H9 (cell line): ENCODE results near the gene DAPK1. TPM values are rescaled to one million over a fixed set of nuclear protein-coding genes. Genes with fewer than 3 reads are reported as not detected.

ENCODE experiments used
- DNase-seq: peaks from one replicate; pipeline ENCODE4 v3.0.0-alpha.2; 2017
- H2AFZ ChIP-seq: one replicate; pipeline ENCODE4 v1.6.1; 2013; ENCODE audit warnings: mild to moderate bottlenecking, low read length, control low read depth, moderate library complexity
- H2AK5ac ChIP-seq: 2 replicates; pipeline ENCODE4 v1.6.1; 2013; ENCODE audit warnings: low read length, control low read depth, mixed read lengths; ENCODE audit not compliant: insufficient read length
- H2BK120ac ChIP-seq: one replicate; pipeline ENCODE4 v1.6.1; 2013; ENCODE audit warnings: low read depth, mild to moderate bottlenecking, low read length, control low read depth, inconsistent platforms; ENCODE audit not compliant: poor library complexity, severe bottlenecking
- H2BK12ac ChIP-seq: 2 replicates; pipeline ENCODE4 v1.6.1; 2013; ENCODE audit warnings: low read length, control low read depth, mixed read lengths, low read depth; ENCODE audit not compliant: insufficient read length
- H2BK15ac ChIP-seq: 2 replicates; pipeline ENCODE4 v1.6.1; 2013; ENCODE audit warnings: low read depth, low read length, control low read depth
- H2BK20ac ChIP-seq: one replicate; pipeline ENCODE4 v1.6.1; 2013; ENCODE audit warnings: low read depth, mild to moderate bottlenecking, low read length, control low read depth, inconsistent platforms; ENCODE audit not compliant: poor library complexity, severe bottlenecking
- H2BK5ac ChIP-seq: 2 replicates; pipeline ENCODE4 v1.6.1; 2013; ENCODE audit warnings: low read length, control low read depth, mixed read lengths; ENCODE audit not compliant: insufficient read length
- H3K14ac ChIP-seq: 2 replicates; pipeline ENCODE4 v1.6.1; 2013; ENCODE audit warnings: low read length, control low read depth; ENCODE audit not compliant: insufficient read depth
- H3K18ac ChIP-seq: 2 replicates; pipeline ENCODE4 v1.6.1; 2013; ENCODE audit warnings: low read depth, mild to moderate bottlenecking, mixed read lengths, low read length, control low read depth; ENCODE audit not compliant: insufficient read length
- H3K23ac ChIP-seq: 2 replicates; pipeline ENCODE4 v1.6.1; 2013; ENCODE audit warnings: low read length, control low read depth, mixed read lengths, low read depth; ENCODE audit not compliant: insufficient read length
- H3K23me2 ChIP-seq: 2 replicates; pipeline ENCODE4 v1.6.1; 2013; ENCODE audit warnings: low read depth, mild to moderate bottlenecking, mixed read lengths, low read length, control low read depth; ENCODE audit not compliant: insufficient read length, poor library complexity, severe bottlenecking
- H3K27ac ChIP-seq: 2 replicates; pipeline ENCODE4 v1.5.1; 2013; ENCODE audit warnings: low read length, control low read depth, mixed read lengths, low read depth; ENCODE audit not compliant: insufficient read length
- H3K27me3 ChIP-seq: 2 replicates; pipeline ENCODE4 v1.6.1; 2013; ENCODE audit warnings: low read length, control low read depth, inconsistent platforms; ENCODE audit not compliant: insufficient read depth
- H3K4ac ChIP-seq: 2 replicates; pipeline ENCODE4 v1.6.1; 2013; ENCODE audit warnings: low read depth, mild to moderate bottlenecking, control low read depth, inconsistent platforms, low read length, moderate library complexity
- H3K4me1 ChIP-seq: 2 replicates; pipeline ENCODE4 v1.6.1; 2013; ENCODE audit warnings: low read length, control low read depth, inconsistent platforms; ENCODE audit not compliant: insufficient read depth
- H3K4me2 ChIP-seq: 2 replicates; pipeline ENCODE4 v1.6.1; 2013; ENCODE audit warnings: low read length, control low read depth, mixed read lengths; ENCODE audit not compliant: insufficient read length, insufficient read depth
- H3K56ac ChIP-seq: 2 replicates; pipeline ENCODE4 v1.6.1; 2013; ENCODE audit warnings: low read depth, mild to moderate bottlenecking, mixed read lengths, low read length, control low read depth; ENCODE audit not compliant: insufficient read length
- H3K79me1 ChIP-seq: 2 replicates; pipeline ENCODE4 v1.6.1; 2013; ENCODE audit warnings: low read depth, mild to moderate bottlenecking, moderate library complexity, low read length, control low read depth, inconsistent platforms; ENCODE audit not compliant: insufficient read depth, poor library complexity, severe bottlenecking
- H3K79me2 ChIP-seq: 2 replicates; pipeline ENCODE4 v1.6.1; 2013; ENCODE audit warnings: low read length, control low read depth, inconsistent platforms; ENCODE audit not compliant: insufficient read depth
- H3K9ac ChIP-seq: 2 replicates; pipeline ENCODE4 v1.6.1; 2013; ENCODE audit warnings: low read length, control low read depth, mixed read lengths; ENCODE audit not compliant: insufficient read length; ENCODE audit errors: extremely low read depth
- H3K9me3 ChIP-seq: one replicate; pipeline ENCODE4 v1.6.1; 2013; ENCODE audit warnings: low read depth, low read length, inconsistent platforms; ENCODE audit not compliant: control insufficient read depth
- H3T11ph ChIP-seq: one replicate; pipeline ENCODE4 v1.6.1; 2013; ENCODE audit warnings: mild to moderate bottlenecking, low read length, control low read depth, inconsistent platforms
- H4K20me1 ChIP-seq: one replicate; pipeline ENCODE4 v1.6.1; 2013; ENCODE audit not compliant: control insufficient read depth, insufficient read length, insufficient read depth
- H4K5ac ChIP-seq: 2 replicates; pipeline ENCODE4 v1.6.1; 2013; ENCODE audit warnings: low read depth, mild to moderate bottlenecking, mixed read lengths, low read length, control low read depth; ENCODE audit not compliant: insufficient read length
- H4K8ac ChIP-seq: replicated peaks from 2 replicates; pipeline ENCODE4 v1.6.1; 2013; ENCODE audit warnings: low read length, control low read depth, mixed read lengths, low read depth; ENCODE audit not compliant: insufficient read length
- H4K91ac ChIP-seq: 2 replicates; pipeline ENCODE4 v1.6.1; 2013; ENCODE audit warnings: low read depth, mild to moderate bottlenecking, moderate library complexity, mixed read lengths, low read length, control low read depth; ENCODE audit not compliant: insufficient read length
- H3K27ac Mint-ChIP-seq, 3 experiments: 2 replicates in 2 of 3; 3 replicates in 1 of 3; pipeline ENCODE4 v1.8.0; 2020 to 2021; ENCODE audit warnings: mixed read lengths in 3 of 3, mild to moderate bottlenecking in 1 of 3, moderate library complexity in 1 of 3
- H3K27me3 Mint-ChIP-seq: 2 replicates; pipeline ENCODE4 v1.8.0; 2021; ENCODE audit warnings: low read depth, mild to moderate bottlenecking, moderate library complexity, mixed read lengths
- H3K36me3 Mint-ChIP-seq, 3 experiments: 2 replicates in 2 of 3; 3 replicates in 1 of 3; pipeline ENCODE4 v1.8.0; 2020 to 2021; ENCODE audit warnings: low read depth in 3 of 3, mixed read lengths in 3 of 3; ENCODE audit not compliant: insufficient read depth in 1 of 3
- H3K4me1 Mint-ChIP-seq, 2 experiments: 2 replicates each; pipeline ENCODE4 v1.8.0; 2020; ENCODE audit warnings: mixed read lengths in 2 of 2
- H3K4me3 Mint-ChIP-seq, 2 experiments: 2 replicates in 1 of 2; 3 replicates in 1 of 2; pipeline ENCODE4 v1.8.0; 2020 to 2021; ENCODE audit warnings: mild to moderate bottlenecking in 2 of 2, mixed read lengths in 2 of 2, moderate library complexity in 1 of 2
- H3K9me3 Mint-ChIP-seq, 2 experiments: 2 replicates in 1 of 2; 3 replicates in 1 of 2; pipeline ENCODE4 v1.8.0; 2020; ENCODE audit warnings: mild to moderate bottlenecking in 2 of 2, mixed read lengths in 2 of 2, moderate library complexity in 1 of 2
- WGBS: extraction: QIAGEN DNeasy Blood & Tissue Kit; methylation state at CpG from one replicate; pipeline ENCODE4 v1.1.7; 2013; ENCODE audit warnings: missing lambda C conversion rate, low lambda C conversion rate, mixed read lengths; ENCODE audit not compliant: insufficient read length; ENCODE audit errors: extremely low coverage; 5-methylcytosine and 5-hydroxymethylcytosine counted together
- total RNA-seq: library from RNA; stranded (reverse); gene quantifications from 2 replicates; pipeline ENCODE4 v1.2.1, GENCODE V29; 2021
- TF ChIP-seq, protein P1 (sequence below): fragments of 200-600 bp; sonication (generic); conservative IDR thresholded peaks from 3 replicates; pipeline ENCODE4 v1.8.0; 2021; ENCODE audit warnings: antibody characterized with exemption, mild to moderate bottlenecking

DAPK1 gene
- total RNA-seq, 1 experiment from 2014 or later: 79.4 TPM

DNA sequence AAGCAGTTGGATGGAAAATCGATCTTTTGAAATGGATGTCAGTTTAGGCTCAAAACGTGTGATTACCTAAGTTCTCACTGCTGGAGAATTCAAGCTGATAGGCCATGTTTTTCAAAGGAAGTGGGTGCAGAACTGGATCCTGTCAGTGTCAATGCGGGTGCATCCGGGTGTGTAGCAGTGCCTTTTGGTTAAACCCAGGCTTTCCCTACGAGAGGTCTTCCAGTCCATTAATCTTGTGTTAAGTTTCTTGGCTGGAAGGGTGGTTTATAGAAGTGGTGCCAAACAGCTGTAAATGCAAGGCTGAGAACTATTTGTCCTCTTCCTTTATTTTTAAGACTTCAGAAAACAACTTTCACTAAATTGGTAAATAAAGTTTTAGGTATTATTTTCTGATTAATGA, 71.9 kb downstream of the DAPK1 start:
- DNase-seq: no peak
- TF ChIP-seq, protein P1, sequence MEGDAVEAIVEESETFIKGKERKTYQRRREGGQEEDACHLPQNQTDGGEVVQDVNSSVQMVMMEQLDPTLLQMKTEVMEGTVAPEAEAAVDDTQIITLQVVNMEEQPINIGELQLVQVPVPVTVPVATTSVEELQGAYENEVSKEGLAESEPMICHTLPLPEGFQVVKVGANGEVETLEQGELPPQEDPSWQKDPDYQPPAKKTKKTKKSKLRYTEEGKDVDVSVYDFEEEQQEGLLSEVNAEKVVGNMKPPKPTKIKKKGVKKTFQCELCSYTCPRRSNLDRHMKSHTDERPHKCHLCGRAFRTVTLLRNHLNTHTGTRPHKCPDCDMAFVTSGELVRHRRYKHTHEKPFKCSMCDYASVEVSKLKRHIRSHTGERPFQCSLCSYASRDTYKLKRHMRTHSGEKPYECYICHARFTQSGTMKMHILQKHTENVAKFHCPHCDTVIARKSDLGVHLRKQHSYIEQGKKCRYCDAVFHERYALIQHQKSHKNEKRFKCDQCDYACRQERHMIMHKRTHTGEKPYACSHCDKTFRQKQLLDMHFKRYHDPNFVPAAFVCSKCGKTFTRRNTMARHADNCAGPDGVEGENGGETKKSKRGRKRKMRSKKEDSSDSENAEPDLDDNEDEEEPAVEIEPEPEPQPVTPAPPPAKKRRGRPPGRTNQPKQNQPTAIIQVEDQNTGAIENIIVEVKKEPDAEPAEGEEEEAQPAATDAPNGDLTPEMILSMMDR: no peak
- H3K4me1 ChIP-seq: peaks cover 16% of the 10 kb centered on the region; the same call in 1 of the 2 replicates
- no peak overlapping the region for H4K8ac ChIP-seq
- H3K27ac ChIP-seq: no peak overlapping the region
- H4K91ac ChIP-seq: no peak overlapping the region
- no peak overlapping the region for H4K5ac ChIP-seq
- H3K4me2 ChIP-seq: no peak overlapping the region
- Mint-ChIP-seq H3K4me3 (no peak overlapping the region), H3K27me3 (no peaks in the 10 kb centered on the region; the same call in 1 of the 2 replicates), H3K36me3 (peaks cover 0 to 9% (median 6%) of the 10 kb centered on the region in 3 experiments; a peak in 4 of 7 replicates), H3K9me3 (no peaks in the 10 kb centered on the region), H3K27ac (no peak overlapping the region), H3K4me1 (peaks cover 67% of the 10 kb centered on the region in 2 experiments)
- no peaks in the 10 kb centered on the region for H3K23me2 ChIP-seq
- H3K18ac ChIP-seq: no peak overlapping the region
- no peak overlapping the region for H2BK120ac ChIP-seq
- H3K23ac ChIP-seq: no peak overlapping the region
- no peaks in the 10 kb centered on the region for H3K27me3 ChIP-seq
- H2BK20ac ChIP-seq: no peak overlapping the region
- no peak overlapping the region for H3K4ac ChIP-seq
- no peak overlapping the region for H3T11ph ChIP-seq
- no peak overlapping the region for H3K9ac ChIP-seq
- H3K9me3 ChIP-seq: no peaks in the 10 kb centered on the region
- no peak overlapping the region for H3K56ac ChIP-seq
- H2AK5ac ChIP-seq: no peak overlapping the region
- no peak overlapping the region for H2BK15ac ChIP-seq
- H3K14ac ChIP-seq: no peak overlapping the region
- H2BK5ac ChIP-seq: no peak overlapping the region
- peaks cover 3% of the 10 kb centered on the region for H3K79me1 ChIP-seq
- H4K20me1 ChIP-seq: no peaks in the 10 kb centered on the region
- H2BK12ac ChIP-seq: no peak overlapping the region
- no peak overlapping the region for H2AFZ ChIP-seq
- no CpG with 5 or more reads among the region's 5 CpGs for WGBS
- peaks cover 4% of the 10 kb centered on the region; the same call in 1 of the 2 replicates for H3K79me2 ChIP-seq
